Urothelium cell line (cell line): ENCODE results near the gene GSTT4.
"Not testable (repeated sequence)": the region's sequence is repeated elsewhere in the genome, so short reads cannot be mapped to it uniquely, and the experiment has no call there.

ENCODE experiments used
- DNase-seq: peaks from one replicate; pipeline ENCODE4 v3.0.0; 2011; ENCODE audit warnings: low spot score, mixed read lengths
- FAIRE-seq: peaks from 2 replicates; lab custom pipeline; 2011; peaks lifted over from hg19 to GRCh38; lab: Jason Lieb, UNC

The GSTT4 gene

GRCh38 chr22:23955886-23956285, 49.4 kb downstream of the GSTT4 start:
- not testable (repeated sequence) for FAIRE-seq

GRCh38 chr22:23954991-23955305, 50.3 kb downstream of the GSTT4 start:
- not testable (repeated sequence) for FAIRE-seq, DNase-seq

More at GRCh38 chr22:23955886-23956285, 49.4 kb downstream of the GSTT4 start:
- DNase-seq, result not testable (repeated sequence)

GRCh38 chr22:23954193-23954990, 50.9 kb downstream of the GSTT4 start:
- not testable (repeated sequence) for DNase-seq
- FAIRE-seq, result peak; percentile 93

GRCh38 chr22:23953485-23953884, 51.8 kb downstream of the GSTT4 start:
- not testable (repeated sequence) for FAIRE-seq, DNase-seq

GRCh38 chr22:23952794-23953405, 52.4 kb downstream of the GSTT4 start:
- not testable (repeated sequence) for FAIRE-seq, DNase-seq

GRCh38 chr22:23951383-23951782, 53.9 kb downstream of the GSTT4 start:
- not testable (repeated sequence) for DNase-seq, FAIRE-seq

GRCh38 chr22:23949764-23950163, 55.5 kb downstream of the GSTT4 start:
- not testable (repeated sequence) for FAIRE-seq

More at GRCh38 chr22:23949764-23950163, 55.5 kb downstream of the GSTT4 start:
- DNase-seq, result not testable (repeated sequence)
